Measurements from ENCODE around the gene SAMD10.
"Not testable (repeated sequence)": the region's sequence is repeated elsewhere in the genome, so short reads cannot be mapped to it uniquely, and the experiment has no call there.

Gene SAMD10

GRCh38 chr20:63931735-63932134 is 47.7 kb downstream of the SAMD10 start:
- Histone ChIP-seq H3K9me3 (ENCODE audit: insufficient read depth, low read depth, low read length) (no peaks in the 10 kb centered on the region), H3K9ac (ENCODE audit: low read depth, low read length, poor library complexity, severe bottlenecking) (no peak overlapping the region), H3K79me2 (ENCODE audit: insufficient read depth, low read length) (no peaks in the 10 kb centered on the region), H2AFZ (ENCODE audit: low read length) (no peak overlapping the region), H3K27me3 (ENCODE audit: insufficient read depth, low read length, poor library complexity, severe bottlenecking) (no peaks in the 10 kb centered on the region), H3F3A (ENCODE audit: low read depth) (no peaks in the 10 kb centered on the region), H4K20me1 (ENCODE audit: insufficient read depth, low read length, poor library complexity, severe bottlenecking) (peaks cover 9% of the 10 kb centered on the region), H3K4me2 (ENCODE audit: low read depth, low read length, poor library complexity, severe bottlenecking) (no peak overlapping the region), H3K36me3 (ENCODE audit: insufficient read depth, low read length) (peaks cover 80% of the 10 kb centered on the region; the same call in 1 of the 2 replicates), H3K4me3 (ENCODE audit: low read length, poor library complexity, severe bottlenecking) (no peak overlapping the region), H3K9me2 (replicated peaks; ENCODE audit: low read depth, low read length) (no peaks in the 10 kb centered on the region), H3K4me1 (ENCODE audit: insufficient read depth, low read length, poor library complexity, severe bottlenecking) (no peaks in the 10 kb centered on the region)
- TF ChIP-seq EZH2phosphoT487 (IDR thresholded peaks at IDR 0.05; ENCODE audit: borderline replicate concordance) (no peak), CTCF (conservative IDR thresholded peaks at IDR 0.05; ENCODE audit: low read length) (no peak)

GRCh38 chr20:63930971-63931553 is 48.4 kb downstream of the SAMD10 start:
- Histone ChIP-seq H3K4me2 (ENCODE audit: low read depth, low read length, poor library complexity, severe bottlenecking) (no peak overlapping the region), H3K4me3 (ENCODE audit: low read length, poor library complexity, severe bottlenecking) (no peak overlapping the region)

GRCh38 chr20:63929473-63929883 is 50.0 kb downstream of the SAMD10 start:
- not testable (repeated sequence) for H3K4me1 ChIP-seq (ENCODE audit: insufficient read depth, low read length, poor library complexity, severe bottlenecking); H4K20me1 ChIP-seq (ENCODE audit: insufficient read depth, low read length, poor library complexity, severe bottlenecking); H3K9me3 ChIP-seq (ENCODE audit: insufficient read depth, low read depth, low read length); H2AFZ ChIP-seq (ENCODE audit: low read length); H3K79me2 ChIP-seq (ENCODE audit: insufficient read depth, low read length); H3K9ac ChIP-seq (ENCODE audit: low read depth, low read length, poor library complexity, severe bottlenecking); H3K4me2 ChIP-seq (ENCODE audit: low read depth, low read length, poor library complexity, severe bottlenecking); H3K27me3 ChIP-seq (ENCODE audit: insufficient read depth, low read length, poor library complexity, severe bottlenecking); H3K4me3 ChIP-seq (ENCODE audit: low read length, poor library complexity, severe bottlenecking); H3F3A ChIP-seq (ENCODE audit: low read depth); H3K9me2 ChIP-seq (replicated peaks; ENCODE audit: low read depth, low read length)
- peaks cover 61% of the 10 kb centered on the region; the same call in 1 of the 2 replicates for H3K36me3 ChIP-seq (ENCODE audit: insufficient read depth, low read length)

More at GRCh38 chr20:63930971-63931553, 48.4 kb downstream of the SAMD10 start:
- Histone ChIP-seq H3K27me3 (ENCODE audit: insufficient read depth, low read length, poor library complexity, severe bottlenecking) (no peaks in the 10 kb centered on the region), H3F3A (ENCODE audit: low read depth) (no peaks in the 10 kb centered on the region), H2AFZ (ENCODE audit: low read length) (no peak overlapping the region), H3K9ac (ENCODE audit: low read depth, low read length, poor library complexity, severe bottlenecking) (no peak overlapping the region), H3K9me3 (ENCODE audit: insufficient read depth, low read depth, low read length) (no peaks in the 10 kb centered on the region), H3K9me2 (replicated peaks; ENCODE audit: low read depth, low read length) (no peaks in the 10 kb centered on the region), H3K36me3 (ENCODE audit: insufficient read depth, low read length) (peaks cover 75% of the 10 kb centered on the region; the same call in 1 of the 2 replicates), H3K4me1 (ENCODE audit: insufficient read depth, low read length, poor library complexity, severe bottlenecking) (no peaks in the 10 kb centered on the region), H4K20me1 (ENCODE audit: insufficient read depth, low read length, poor library complexity, severe bottlenecking) (peaks cover 9% of the 10 kb centered on the region), H3K79me2 (ENCODE audit: insufficient read depth, low read length) (peaks cover 4% of the 10 kb centered on the region; the same call in 1 of the 2 replicates)
- TF ChIP-seq EZH2phosphoT487 (IDR thresholded peaks at IDR 0.05; ENCODE audit: borderline replicate concordance), result no peak
- TF ChIP-seq CTCF (conservative IDR thresholded peaks at IDR 0.05; ENCODE audit: low read length), result no peak

GRCh38 chr20:63929071-63929470 is 50.4 kb downstream of the SAMD10 start:
- no peak overlapping the region for H2AFZ ChIP-seq (ENCODE audit: low read length)
- no peaks in the 10 kb centered on the region for H3K4me1 ChIP-seq (ENCODE audit: insufficient read depth, low read length, poor library complexity, severe bottlenecking)
- TF ChIP-seq EZH2phosphoT487 (IDR thresholded peaks at IDR 0.05; ENCODE audit: borderline replicate concordance) (no peak), CTCF (conservative IDR thresholded peaks at IDR 0.05; ENCODE audit: low read length) (no peak)
- peaks cover 61% of the 10 kb centered on the region; the same call in 1 of the 2 replicates for H3K36me3 ChIP-seq (ENCODE audit: insufficient read depth, low read length)
- H3K4me2 ChIP-seq (ENCODE audit: low read depth, low read length, poor library complexity, severe bottlenecking), result no peak overlapping the region
- no peaks in the 10 kb centered on the region for H3K9me3 ChIP-seq (ENCODE audit: insufficient read depth, low read depth, low read length)
- H3F3A ChIP-seq (ENCODE audit: low read depth), result no peaks in the 10 kb centered on the region
- H4K20me1 ChIP-seq (ENCODE audit: insufficient read depth, low read length, poor library complexity, severe bottlenecking), result peaks cover 4% of the 10 kb centered on the region
- H3K4me3 ChIP-seq (ENCODE audit: low read length, poor library complexity, severe bottlenecking), result no peak overlapping the region
- H3K9me2 ChIP-seq (replicated peaks; ENCODE audit: low read depth, low read length), result no peaks in the 10 kb centered on the region
- H3K9ac ChIP-seq (ENCODE audit: low read depth, low read length, poor library complexity, severe bottlenecking), result no peak overlapping the region
- peaks cover 9% of the 10 kb centered on the region; the same call in 1 of the 2 replicates for H3K79me2 ChIP-seq (ENCODE audit: insufficient read depth, low read length)
- no peaks in the 10 kb centered on the region for H3K27me3 ChIP-seq (ENCODE audit: insufficient read depth, low read length, poor library complexity, severe bottlenecking)

Data from Loucy (cell line).